Esophagus squamous epithelium (tissue), 4 donors: ENCODE results near the gene NLK.

Experiments used
- POLR2A ChIP-seq, 4 donors: fragments of 450-650 bp; IDR thresholded peaks; one replicate each; pipeline ENCODE4 v1.6.1; 2017; ENCODE audit warnings: antibody characterized with exemption in 4 of 4, mild to moderate bottlenecking in 4 of 4, moderate library complexity in 3 of 4
- TF ChIP-seq, protein P1 (sequence below), 6 experiments: fragments of 450-650 bp in 4 of 6; fragments of 200-600 bp in 2 of 6; sonication (generic) in 2 of 6; IDR thresholded peaks; one replicate each; pipeline ENCODE4 v1.5.1; 2016 to 2019; ENCODE audit warnings: antibody characterized with exemption in 6 of 6, mild to moderate bottlenecking in 4 of 6, moderate library complexity in 4 of 6

DNA sequence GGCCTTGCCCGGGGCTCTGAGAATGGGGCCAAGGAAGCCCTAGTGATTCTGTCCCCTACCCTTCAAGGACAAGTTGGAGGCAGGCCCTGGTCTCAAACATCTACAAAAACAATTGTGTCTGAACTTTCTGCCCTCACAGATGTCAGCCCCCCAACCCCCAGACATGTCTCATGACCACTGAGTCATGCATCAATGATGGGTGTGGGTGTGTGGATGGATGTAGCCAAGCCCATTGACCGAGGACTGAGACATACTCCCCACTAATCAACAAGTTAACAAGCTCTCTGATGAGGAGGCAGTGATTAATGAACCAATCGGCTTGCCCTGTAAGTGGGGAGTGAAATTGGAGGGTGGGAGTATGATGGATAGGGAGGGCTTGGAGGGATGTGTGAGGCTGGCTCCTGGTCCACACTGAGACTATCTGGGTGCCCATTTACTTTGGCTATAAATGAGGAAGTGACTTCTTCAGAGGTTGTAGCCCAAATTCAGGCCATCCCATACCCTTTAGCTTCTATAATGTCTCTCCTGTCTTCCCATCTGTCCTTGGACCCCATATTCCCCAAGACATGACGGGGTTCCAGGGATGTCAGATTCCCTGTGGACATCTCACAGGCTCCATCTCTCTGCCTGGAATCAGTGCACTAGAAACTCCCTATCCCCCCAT, 179.4 kb downstream of the NLK start:
- TF ChIP-seq, protein P1, sequence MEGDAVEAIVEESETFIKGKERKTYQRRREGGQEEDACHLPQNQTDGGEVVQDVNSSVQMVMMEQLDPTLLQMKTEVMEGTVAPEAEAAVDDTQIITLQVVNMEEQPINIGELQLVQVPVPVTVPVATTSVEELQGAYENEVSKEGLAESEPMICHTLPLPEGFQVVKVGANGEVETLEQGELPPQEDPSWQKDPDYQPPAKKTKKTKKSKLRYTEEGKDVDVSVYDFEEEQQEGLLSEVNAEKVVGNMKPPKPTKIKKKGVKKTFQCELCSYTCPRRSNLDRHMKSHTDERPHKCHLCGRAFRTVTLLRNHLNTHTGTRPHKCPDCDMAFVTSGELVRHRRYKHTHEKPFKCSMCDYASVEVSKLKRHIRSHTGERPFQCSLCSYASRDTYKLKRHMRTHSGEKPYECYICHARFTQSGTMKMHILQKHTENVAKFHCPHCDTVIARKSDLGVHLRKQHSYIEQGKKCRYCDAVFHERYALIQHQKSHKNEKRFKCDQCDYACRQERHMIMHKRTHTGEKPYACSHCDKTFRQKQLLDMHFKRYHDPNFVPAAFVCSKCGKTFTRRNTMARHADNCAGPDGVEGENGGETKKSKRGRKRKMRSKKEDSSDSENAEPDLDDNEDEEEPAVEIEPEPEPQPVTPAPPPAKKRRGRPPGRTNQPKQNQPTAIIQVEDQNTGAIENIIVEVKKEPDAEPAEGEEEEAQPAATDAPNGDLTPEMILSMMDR (IDR thresholded peaks at IDR 0.05): no peak
- TF ChIP-seq POLR2A (IDR thresholded peaks at IDR 0.05): no peak
